Breast epithelium (tissue), 4 donors: ENCODE results near the gene NRIP3. TPM values are rescaled to one million over a fixed set of nuclear protein-coding genes. Genes with fewer than 3 reads are reported as not detected.

ENCODE experiments used
- DNase-seq, 2 donors: peaks; one replicate each; pipeline ENCODE4 v3.0.0-alpha.2; 2019; ENCODE audit warnings: low spot score in 2 of 2
- H3K27ac ChIP-seq, 2 donors: fragments of 200-600 bp; sonication (generic) in 1 of 2; one replicate each; pipeline ENCODE4 v1.5.1; 2016 to 2019; ENCODE audit warnings: mild to moderate bottlenecking in 1 of 2
- H3K27me3 ChIP-seq, 2 donors: fragments of 200-600 bp; sonication (generic) in 1 of 2; one replicate each; pipeline versions ENCODE4 v1.5.1 to v1.6.0; 2017 to 2019; ENCODE audit warnings: control low read depth in 1 of 2, mild to moderate bottlenecking in 1 of 2
- H3K36me3 ChIP-seq: fragments of 200-600 bp; one replicate; pipeline ENCODE4 v1.5.1; 2019
- H3K4me1 ChIP-seq, 2 donors: fragments of 200-600 bp; sonication (generic); one replicate each; pipeline ENCODE4 v1.5.1; 2016 to 2019; ENCODE audit warnings: control low read depth in 1 of 2
- H3K4me3 ChIP-seq, 3 donors: fragments of 200-600 bp; sonication (generic); 1 replicate in 2 of 3; 2 replicates in 1 of 3; pipeline ENCODE4 v1.5.1; 2016 to 2019; ENCODE audit warnings: mild to moderate bottlenecking in 3 of 3, moderate library complexity in 2 of 3
- H3K9me3 ChIP-seq, 2 donors: fragments of 200-600 bp; sonication (generic) in 1 of 2; one replicate each; pipeline ENCODE4 v1.5.1; 2016 to 2019; ENCODE audit warnings: control low read depth in 1 of 2
- CTCF ChIP-seq, 3 donors: fragments of 450-650 bp; IDR thresholded peaks; one replicate each; pipeline ENCODE4 v1.5.1; 2016 to 2017; ENCODE audit warnings: antibody characterized with exemption in 3 of 3, mild to moderate bottlenecking in 3 of 3, moderate library complexity in 3 of 3
- POLR2A ChIP-seq: fragments of 450-650 bp; IDR thresholded peaks from one replicate; pipeline ENCODE4 v1.6.1; 2016; ENCODE audit warnings: antibody characterized with exemption, mild to moderate bottlenecking, moderate library complexity
- POLR2AphosphoS5 ChIP-seq, 3 donors: sonication (generic); formaldehyde crosslinking; IDR thresholded peaks; one replicate each; pipeline ENCODE4 v1.6.1; 2017; ENCODE audit warnings: antibody characterized with exemption in 3 of 3
- intact Hi-C: fragments of 100-400 bp; cut with DNase I; formaldehyde crosslinking; loops from one replicate; pipeline ENCODE4 v1.15.1; 2023; ENCODE audit warnings: low total_unique reads
- total RNA-seq, 3 donors: library from RNA; depleted of rRNA; stranded (reverse); fragments of >200 nt; gene quantifications; one replicate each; pipeline ENCODE4 v1.1.0, GENCODE V29; 2016

NRIP3 gene
- total RNA-seq, 3 donors from 2014 or later, result 0.96 to 14.5 (median 3.6) TPM

DNA sequence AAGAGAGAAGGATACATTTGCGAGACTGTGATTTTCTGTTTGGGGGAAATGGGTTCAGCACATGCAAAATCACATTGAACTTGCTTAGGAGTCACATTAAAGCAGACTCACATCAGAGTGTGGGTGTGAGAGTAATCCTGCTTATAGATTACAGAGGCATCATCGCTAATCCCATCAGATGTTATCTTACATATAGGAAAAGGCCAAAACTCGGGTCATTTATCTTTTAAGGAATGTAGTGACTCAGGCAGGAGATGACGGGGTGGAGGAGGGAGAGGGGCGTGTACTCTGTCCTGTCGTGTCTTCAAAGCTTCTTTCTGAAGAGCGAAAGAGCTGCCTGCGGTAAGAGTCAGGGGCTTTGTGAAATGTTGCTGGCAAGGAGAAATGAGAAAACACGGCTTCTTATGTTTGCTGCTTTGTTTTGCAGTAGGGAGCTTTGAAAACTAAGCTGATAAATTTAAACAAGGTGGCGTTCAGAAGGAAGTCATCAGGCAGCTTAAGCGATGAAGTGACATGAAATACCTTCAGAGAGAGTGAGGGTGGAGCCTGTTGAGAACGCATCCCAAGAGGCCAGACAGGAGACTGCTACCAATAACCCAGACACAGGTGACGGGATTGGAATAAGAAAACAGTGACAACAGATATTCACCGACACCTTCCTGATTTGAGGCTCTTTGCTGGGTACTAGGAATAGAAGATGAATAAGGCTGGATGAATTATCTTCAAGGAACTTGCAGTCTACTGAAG is 68.9 kb downstream of the NRIP3 start:
- DNase-seq, result no peak
- intact Hi-C loops, result no loop called here
- no peaks in the 10 kb centered on the region for H3K4me1 ChIP-seq
- no peaks in the 10 kb centered on the region for H3K9me3 ChIP-seq
- H3K36me3 ChIP-seq, result no peaks in the 10 kb centered on the region
- H3K27ac ChIP-seq, result no peak overlapping the region
- TF ChIP-seq POLR2A, result no peak
- no peak for TF ChIP-seq POLR2AphosphoS5 (IDR thresholded peaks at IDR 0.05)
- TF ChIP-seq CTCF (IDR thresholded peaks at IDR 0.05), result no peak
- no peaks in the 10 kb centered on the region for H3K27me3 ChIP-seq
- H3K4me3 ChIP-seq, result no peak overlapping the region

DNA sequence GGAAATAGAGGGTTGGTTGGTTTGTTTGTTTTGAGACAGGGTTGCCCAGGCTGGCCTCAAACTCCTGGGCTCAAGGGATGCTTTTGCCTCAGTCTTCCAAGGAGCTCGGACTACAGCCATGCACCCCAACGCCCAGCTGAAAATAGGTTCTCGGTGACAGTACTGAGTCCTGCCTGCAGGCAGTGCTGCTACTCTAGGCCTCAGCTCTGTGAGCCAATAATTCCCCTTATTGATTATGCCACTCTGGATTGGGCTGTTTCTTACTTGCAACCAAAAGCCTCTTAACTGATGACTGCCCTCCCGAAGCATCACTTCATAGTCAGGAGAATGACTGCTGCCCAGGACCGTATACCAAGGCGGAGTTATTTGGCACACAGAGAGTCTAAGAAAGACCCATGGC is 69.9 kb downstream of the NRIP3 start:
- intact Hi-C loops, result no loop called here
- H3K36me3 ChIP-seq, result no peaks in the 10 kb centered on the region
- no peak for DNase-seq
- H3K4me1 ChIP-seq, result no peaks in the 10 kb centered on the region
- TF ChIP-seq POLR2A (no peak), POLR2AphosphoS5 (IDR thresholded peaks at IDR 0.05) (no peak), CTCF (IDR thresholded peaks at IDR 0.05) (no peak)
- H3K27me3 ChIP-seq, result no peaks in the 10 kb centered on the region
- H3K4me3 ChIP-seq, result no peak overlapping the region
- H3K27ac ChIP-seq, result no peak overlapping the region
- no peaks in the 10 kb centered on the region for H3K9me3 ChIP-seq

GRCh38 chr11:8932564-8933180 is 71.1 kb downstream of the NRIP3 start, which contains the start of gene C11orf16:
C11orf16 (minus strand) TSS chr11:8932947; CDS start chr11:8932308, 639 bp downstream.
- Histone ChIP-seq H3K4me1 (no peaks in the 10 kb centered on the region), H3K36me3 (no peaks in the 10 kb centered on the region), H3K4me3 (no peak within 1 kb of the TSS), H3K27me3 (no peaks in the 10 kb centered on the region), H3K27ac (no peak within 1 kb of the TSS), H3K9me3 (no peaks in the 10 kb centered on the region)
- intact Hi-C loops, result no loop called here
- DNase-seq, result no peak
- no peak for TF ChIP-seq POLR2AphosphoS5 (IDR thresholded peaks at IDR 0.05)
- no peak for TF ChIP-seq CTCF (IDR thresholded peaks at IDR 0.05)
- no peak for TF ChIP-seq POLR2A

Other genes starting within 250 kb of the NRIP3 start
- gene AKIP1, start 92.8 kb downstream of the NRIP3 start, total RNA-seq, result 10 to 100 TPM; 19.2 to 29.0 (median 27.5) TPM
- gene C11orf16, start 71.1 kb downstream of the NRIP3 start, total RNA-seq, result not detected
- gene ASCL3, start 61.0 kb downstream of the NRIP3 start, total RNA-seq, result not detected
- 10 to 100 TPM; 37.1 to 68.8 (median 47.5) TPM for gene TMEM9B, start 39.6 kb downstream of the NRIP3 start, total RNA-seq
- 100 to 1,000 TPM in 1 of 3 donors, 10 to 100 TPM in 2; 35.7 to 139 (median 78.7) TPM for gene SCUBE2, start 87.6 kb upstream of the NRIP3 start, total RNA-seq